Cardiac septum (tissue), 1 donor: ENCODE results near the gene TIE1. TPM values are rescaled to one million over a fixed set of nuclear protein-coding genes. Genes with fewer than 3 reads are reported as not detected.

ENCODE experiments used
- DNase-seq: peaks from one replicate; pipeline ENCODE4 v3.0.0-alpha.2; 2020; ENCODE audit warnings: low spot score
- intact Hi-C: fragments of 100-400 bp; cut with DNase I; formaldehyde crosslinking; loops from one replicate; pipeline ENCODE4 v1.14.0; 2022
- total RNA-seq: library from RNA; stranded (reverse); fragmentation: NEBNext Ultra II Directional; extraction: Animal tissue kit (Norgen Biotek cat#: 25700); gene quantifications from one replicate; pipeline ENCODE4 v1.2.1, GENCODE V29; 2021
- donor health status: DM: no; HTN: no; CAD: no.

Gene TIE1
- total RNA-seq, 1 donor from 2014 or later: 27.7 TPM

DNA sequence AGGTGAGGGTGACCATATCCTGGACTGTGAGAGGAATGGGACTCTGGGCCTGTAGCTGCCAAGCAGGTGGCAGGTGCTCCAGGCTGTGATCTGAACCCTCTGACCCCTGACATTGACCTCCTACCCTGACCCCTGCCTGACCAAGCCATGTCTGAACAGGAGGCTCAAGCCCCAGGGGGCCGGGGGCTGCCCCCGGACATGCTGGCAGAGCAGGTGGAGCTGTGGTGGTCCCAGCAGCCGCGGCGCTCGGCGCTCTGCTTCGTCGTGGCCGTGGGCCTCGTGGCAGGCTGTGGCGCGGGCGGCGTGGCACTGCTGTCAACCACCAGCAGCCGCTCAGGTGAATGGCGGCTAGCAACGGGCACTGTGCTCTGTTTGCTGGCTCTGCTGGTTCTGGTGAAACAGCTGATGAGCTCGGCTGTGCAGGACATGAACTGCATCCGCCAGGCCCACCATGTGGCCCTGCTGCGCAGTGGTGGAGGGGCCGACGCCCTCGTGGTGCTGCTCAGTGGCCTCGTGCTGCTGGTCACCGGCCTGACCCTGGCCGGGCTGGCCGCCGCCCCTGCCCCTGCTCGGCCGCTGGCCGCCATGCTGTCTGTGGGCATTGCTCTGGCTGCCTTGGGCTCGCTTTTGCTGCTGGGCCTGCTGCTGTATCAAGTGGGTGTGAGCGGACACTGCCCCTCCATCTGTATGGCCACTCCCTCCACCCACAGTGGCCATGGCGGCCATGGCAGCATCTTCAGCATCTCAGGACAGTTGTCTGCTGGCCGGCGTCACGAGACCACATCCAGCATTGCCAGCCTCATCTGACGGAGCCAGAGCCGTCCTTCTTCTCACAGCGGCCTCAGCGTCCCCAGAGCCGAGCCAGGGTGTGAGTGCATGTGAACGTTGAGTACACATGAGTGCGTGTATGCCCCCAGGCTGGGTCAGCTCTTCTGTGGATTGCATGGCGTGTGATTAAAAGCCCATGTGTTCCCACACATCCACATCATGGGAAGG, 27.9 kb upstream of the TIE1 start:
- intact Hi-C loops: no loop called here
- DNase-seq: peak; percentile 60

- intact Hi-C loops: no loop called here
- DNase-seq: peak; percentile 12
Measured at GRCh38 chr1:43273708-43274107, 27.1 kb upstream of the TIE1 start.

- intact Hi-C loops: no loop called here
- peak; percentile 73 for DNase-seq
Measured at GRCh38 chr1:43274125-43274803, 26.5 kb upstream of the TIE1 start.

DNA sequence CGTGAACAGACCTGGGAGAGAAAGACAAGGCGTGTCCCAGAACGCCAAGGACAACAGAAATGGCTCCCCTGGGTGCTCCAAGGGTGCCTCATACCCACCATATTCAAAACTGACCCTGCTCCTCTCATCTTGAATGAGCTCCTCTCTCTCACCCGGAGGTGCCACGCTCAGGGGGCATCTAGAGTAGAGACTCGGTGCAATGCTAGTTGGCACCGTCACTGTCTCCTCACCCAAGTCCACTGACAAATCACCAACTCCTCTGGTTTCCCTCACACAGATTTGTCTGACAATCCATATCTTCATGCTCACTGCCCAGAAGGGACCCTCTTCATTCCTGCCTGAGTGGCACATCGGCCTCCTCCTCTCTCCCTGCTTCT, 26.0 kb upstream of the TIE1 start:
- intact Hi-C loops: no loop called here
- DNase-seq: peak; percentile 12

GRCh38 chr1:43275826-43276620, 24.8 kb upstream of the TIE1 start:
- intact Hi-C loops: no loop called here
- DNase-seq: peak; percentile 63

DNA sequence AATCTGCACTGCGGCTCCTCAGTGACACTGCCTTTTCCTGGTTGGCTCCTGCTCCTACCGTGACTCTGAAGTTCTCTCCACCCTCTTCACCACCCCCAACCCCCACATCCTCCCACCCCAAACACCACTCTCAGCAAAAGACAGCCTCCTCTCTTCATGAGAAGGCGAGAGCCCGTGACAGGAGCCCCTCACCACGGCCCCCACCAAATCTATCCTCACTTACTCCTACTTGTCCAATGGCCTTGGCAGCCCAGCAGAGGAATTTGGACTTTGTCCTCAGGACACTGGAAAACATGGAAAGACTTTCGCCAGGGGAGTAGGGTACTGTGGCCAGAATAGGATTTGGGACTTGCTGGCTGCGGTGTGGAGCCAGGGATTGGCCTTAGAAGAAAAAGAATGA, 24.1 kb upstream of the TIE1 start:
- DNase-seq: peak; percentile 43

GRCh38 chr1:43277116-43277876, 23.5 kb upstream of the TIE1 start:
- intact Hi-C loops: no loop called here
- DNase-seq: peak; percentile 63

More for the DNA sequence above, 24.1 kb upstream of the TIE1 start:
- intact Hi-C loops: no loop called here

DNA sequence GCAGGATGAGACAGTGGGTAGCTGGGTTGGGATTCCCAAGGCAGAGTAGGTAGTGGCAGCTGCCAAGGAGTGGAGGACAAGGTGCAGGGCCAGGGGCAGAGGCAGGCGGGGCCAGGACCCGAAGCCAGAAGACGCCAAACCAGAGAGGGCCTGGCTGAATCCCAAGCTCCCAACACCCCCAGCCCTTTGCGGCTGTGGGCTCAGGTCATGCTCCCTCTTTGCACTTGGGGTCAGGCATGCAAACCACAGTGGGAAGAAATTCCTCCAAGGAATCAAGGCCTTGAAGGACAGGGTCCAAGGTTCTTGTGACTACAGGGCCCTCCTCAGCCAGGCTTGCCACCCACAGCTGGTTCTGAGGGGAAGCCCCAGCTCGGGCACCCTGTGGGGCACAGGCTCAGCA, 21.6 kb upstream of the TIE1 start:
- intact Hi-C loops: no loop called here
- DNase-seq: no peak

DNA sequence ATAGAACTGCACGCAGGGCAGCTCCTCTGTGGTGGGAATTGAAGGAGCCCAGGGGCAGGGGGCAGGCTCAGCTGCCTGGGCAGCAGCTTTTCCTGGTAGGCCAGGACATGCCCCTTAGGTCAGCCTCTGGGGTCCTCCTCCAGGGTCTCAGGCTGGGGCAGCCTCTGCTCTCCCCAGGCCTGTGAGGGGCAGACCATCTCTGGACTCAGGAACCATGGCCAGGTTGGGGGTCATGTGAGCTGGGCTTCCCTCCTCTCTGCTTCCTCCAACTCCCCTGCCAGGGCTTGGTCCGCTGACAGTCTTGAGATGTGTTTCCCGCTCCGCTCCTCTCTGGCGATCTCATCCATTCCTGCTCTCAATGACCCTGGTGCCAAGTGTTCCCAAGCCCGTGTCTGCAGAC, 21.1 kb upstream of the TIE1 start:
- intact Hi-C loops: no loop called here
- DNase-seq: peak; percentile 33

DNA sequence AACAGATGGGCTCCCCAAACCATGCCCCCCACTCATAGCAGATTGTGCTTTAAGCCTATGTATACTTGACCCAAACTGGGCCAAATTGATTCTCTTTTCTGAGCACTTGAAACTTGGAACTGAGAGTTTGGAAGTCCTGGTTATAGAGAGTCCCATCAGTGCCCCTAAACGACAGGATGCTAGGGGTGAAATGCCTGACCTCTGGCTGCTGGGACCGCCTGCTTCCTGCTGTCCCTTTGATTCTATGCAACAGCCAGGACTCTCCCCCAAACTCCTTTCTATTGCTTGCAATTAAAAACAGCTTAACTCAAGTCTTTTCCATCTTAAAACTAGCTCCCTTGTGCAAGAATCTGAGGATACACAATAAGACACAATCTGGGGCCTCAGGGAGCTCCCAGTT, 20.1 kb upstream of the TIE1 start:
- intact Hi-C loops: no loop called here
- peak; percentile 9 for DNase-seq

GRCh38 chr1:43282220-43283195, 18.3 kb upstream of the TIE1 start:
- intact Hi-C loops: no loop called here
- DNase-seq: peak; percentile 63

- intact Hi-C loops: no loop called here
- peak; percentile 31 for DNase-seq
Measured at GRCh38 chr1:43284065-43284464, 16.7 kb upstream of the TIE1 start.

- intact Hi-C loops: no loop called here
- peak; percentile 53 for DNase-seq
Measured at GRCh38 chr1:43284546-43285110, 16.2 kb upstream of the TIE1 start.

DNA sequence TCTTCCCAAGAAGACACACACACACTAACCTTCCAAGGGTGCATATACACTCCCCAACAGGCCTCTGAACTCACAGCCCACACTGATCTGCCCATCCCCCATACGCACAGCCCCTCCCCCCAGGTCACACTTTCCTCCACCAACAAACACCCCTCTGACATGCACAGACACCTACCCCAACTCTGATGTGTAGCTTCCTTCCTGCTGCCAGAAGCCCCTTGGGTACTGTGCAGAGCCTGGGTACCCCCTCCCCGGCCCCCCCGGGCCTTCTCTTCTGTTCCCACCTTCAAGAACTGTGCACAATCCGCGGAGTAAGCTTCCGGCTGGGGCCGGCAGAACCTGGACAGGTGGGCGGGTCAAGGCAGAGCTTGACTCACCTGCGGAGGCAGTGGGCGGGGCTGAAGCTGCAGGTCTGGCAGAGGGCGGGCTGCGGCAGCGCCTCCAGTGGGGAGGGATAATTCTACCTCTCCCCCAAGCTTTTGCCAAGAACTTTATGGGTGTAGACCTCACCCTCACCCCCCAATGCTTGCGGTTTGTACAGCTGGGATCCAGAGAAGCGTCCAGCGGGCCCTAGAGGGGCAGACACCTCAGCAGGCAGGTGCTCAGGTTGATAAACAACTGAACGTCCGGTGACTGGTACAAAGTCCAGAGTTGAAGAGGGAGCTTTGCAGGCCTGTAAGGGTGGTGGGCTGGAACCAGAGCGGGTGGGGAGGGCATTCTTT, 15.4 kb upstream of the TIE1 start, which contains the start of gene C1orf210:
TSS of gene C1orf210 (minus strand) at position 313 of the 722 bp plus-strand sequence. CDS start 2,311 bp downstream, outside the sequence.
- DNase-seq: no peak

GRCh38 chr1:43286115-43286514, 14.7 kb upstream of the TIE1 start:
- intact Hi-C loops: no loop called here
- no peak for DNase-seq

More for the DNA sequence above, 15.4 kb upstream of the TIE1 start, which contains the start of gene C1orf210:
- intact Hi-C loops: no loop called here

DNA sequence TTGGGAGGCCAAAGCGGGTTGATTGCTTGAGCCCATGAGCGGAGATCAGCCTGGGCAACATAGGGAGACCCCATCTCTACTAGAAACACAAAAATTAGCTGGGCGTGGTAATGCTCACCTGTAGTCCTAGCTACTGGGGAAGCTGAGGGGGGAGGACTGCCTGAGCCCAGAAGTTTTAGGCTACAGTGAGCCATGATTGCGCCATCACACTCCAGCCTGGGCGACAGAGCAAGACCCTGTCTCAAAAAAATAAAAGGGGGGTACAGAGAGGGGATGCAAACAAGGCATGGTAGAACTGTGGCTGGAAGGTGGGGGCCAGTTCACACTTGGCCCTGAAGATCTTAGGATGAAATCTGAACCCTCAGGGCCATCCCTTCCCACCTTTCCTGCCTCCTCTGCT, 14.2 kb upstream of the TIE1 start:
- no peak for DNase-seq
- intact Hi-C loops: no loop called here
